Psoas muscle (tissue), 8 donors: ENCODE results near the gene MAP2K6. TPM values are rescaled to one million over a fixed set of nuclear protein-coding genes. Genes with fewer than 3 reads are reported as not detected.

Source experiments
- ATAC-seq, 4 donors: fragments of 200-7000 bp; cut with Tn5 transposase; one replicate each; pipeline ENCODE4 v1.9.1; 2020; ENCODE audit warnings: moderate library complexity in 3 of 4, mild to moderate bottlenecking in 2 of 4
- DNase-seq, 2 donors: peaks; one replicate each; pipeline ENCODE4 v3.0.0-alpha.2; 2020
- H3K27ac ChIP-seq: fragments of 200-600 bp; one replicate; pipeline ENCODE4 v1.8.0; 2022
- H3K27me3 ChIP-seq, 3 donors: fragments of 200-600 bp in 1 of 3; one replicate each; pipeline versions ENCODE4 v1.6.1 to v1.8.0; 2013 to 2022; ENCODE audit warnings: low read length in 2 of 3, mild to moderate bottlenecking in 2 of 3, moderate library complexity in 1 of 3; ENCODE audit not compliant: insufficient read depth in 3 of 3
- H3K36me3 ChIP-seq, 2 donors: fragments of 200-600 bp in 1 of 2; one replicate each; pipeline versions ENCODE4 v1.6.1 to v1.8.0; 2013 to 2022; ENCODE audit warnings: low read depth in 1 of 2, mild to moderate bottlenecking in 1 of 2, moderate library complexity in 1 of 2; ENCODE audit not compliant: insufficient read depth in 1 of 2
- H3K4me1 ChIP-seq: fragments of 200-600 bp; one replicate; pipeline ENCODE4 v1.8.0; 2022
- H3K4me3 ChIP-seq: fragments of 200-600 bp; one replicate; pipeline ENCODE4 v1.8.0; 2022; ENCODE audit warnings: mild to moderate bottlenecking
- H3K9me3 ChIP-seq: fragments of 200-600 bp; one replicate; pipeline ENCODE4 v1.8.0; 2022
- CTCF ChIP-seq: fragments of 200-600 bp; IDR thresholded peaks from one replicate; pipeline ENCODE4 v1.8.0; 2022; ENCODE audit warnings: antibody characterized with exemption
- WGBS, 3 donors: extraction: QIAGEN DNeasy Blood & Tissue Kit; methylation state at CpG; one replicate each; pipeline versions ENCODE4 v1.1.6 to v1.1.7; 2013; 5-methylcytosine and 5-hydroxymethylcytosine counted together
- intact Hi-C, 2 donors: fragments of 100-400 bp; cut with DNase I; formaldehyde crosslinking; loops; one replicate each; pipeline versions ENCODE4 v1.11.0 to v1.14.2; 2022
- polyA plus RNA-seq, 3 donors: library from polyadenylated mRNA; stranded (reverse); fragments of 200-250 nt; gene quantifications; one replicate each; pipeline ENCODE4 v1.2.3, GENCODE V29; 2013
- total RNA-seq, 4 donors: library from RNA; stranded (reverse); fragmentation: NEBNext Ultra II Directional in 2 of 4; extraction: Animal tissue kit (Norgen Biotek cat#: 25700) in 2 of 4; gene quantifications; one replicate each; pipeline versions ENCODE4 v1.2.1 to v1.2.4, GENCODE V29; 2021 to 2023
- donor health status: healthy with polysubstance abuse.
- donor health status: DM: no; HTN: no; CAD: no; lungs with moderate emphysema.
- donor health status: Bipolar disorder and iron deficiency.
- donor health status: healthy.
- donor health status: DM: yes; HTN: yes; CAD: no.
- donor health status: DM: no; HTN: no; CAD: no.
- donor health status: DM: no; HTN: no; CAD: no.
- donor health status: DM: yes; HTN: yes; CAD: no.

Gene MAP2K6
- total and polyA plus RNA-seq, 7 donors, result 6.4 to 127 (median 50.0) TPM

GRCh38 chr17:69427486-69428197, 13.1 kb downstream of the MAP2K6 start:
- ATAC-seq, result peak; percentile 38 to 51 (median 50)
- Histone ChIP-seq H3K4me3 (peak overlapping the region; percentile 1), H3K36me3 (no peaks in the 10 kb centered on the region), H3K27me3 (no peaks in the 10 kb centered on the region), H3K27ac (peak overlapping the region; percentile 43), H3K9me3 (no peaks in the 10 kb centered on the region), H3K4me1 (peaks cover 33% of the 10 kb centered on the region)
- WGBS, 3 donors, result 64 to 84% (median 68%) methylated on average over 2 of the region's 2 CpGs
- DNase-seq, result no peak
- intact Hi-C loops, result loop anchor here in 1 of 2 donors (5.0 kb wide), 1 partner anchor 65 kb away; no protein-coding TSS in a partner anchor
- TF ChIP-seq CTCF, result no peak

GRCh38 chr17:69428252-69428980, 13.9 kb downstream of the MAP2K6 start:
- intact Hi-C loops, result loop anchor here in 1 of 2 donors (5.0 kb wide), 1 partner anchor 64 kb away; no protein-coding TSS in a partner anchor
- WGBS, 3 donors, result 67 to 79% (median 69%) methylated on average over 6 of the region's 6 CpGs
- H3K9me3 ChIP-seq, result no peaks in the 10 kb centered on the region
- H3K4me3 ChIP-seq, result no peak overlapping the region
- peak overlapping the region; percentile 43 for H3K27ac ChIP-seq
- peaks cover 33% of the 10 kb centered on the region for H3K4me1 ChIP-seq
- no peaks in the 10 kb centered on the region for H3K27me3 ChIP-seq
- H3K36me3 ChIP-seq, result no peaks in the 10 kb centered on the region
- no peak for ATAC-seq
- DNase-seq, result no peak
- no peak for TF ChIP-seq CTCF

- Histone ChIP-seq H3K4me3 (no peak overlapping the region), H3K9me3 (no peaks in the 10 kb centered on the region), H3K36me3 (no peaks in the 10 kb centered on the region), H3K27ac (peak overlapping the region; percentile 19), H3K4me1 (peaks cover 30% of the 10 kb centered on the region), H3K27me3 (no peaks in the 10 kb centered on the region)
- intact Hi-C loops, result no loop called here
- 63 to 76% (median 66%) methylated on average over 4 of the region's 4 CpGs for WGBS, 3 donors
- no peak for TF ChIP-seq CTCF
- DNase-seq (no peak), ATAC-seq (no peak)
Observed at GRCh38 chr17:69430488-69430887, 16.0 kb downstream of the MAP2K6 start.

GRCh38 chr17:69431835-69432234, 17.3 kb downstream of the MAP2K6 start:
- intact Hi-C loops, result no loop called here
- no peak for ATAC-seq

More at GRCh38 chr17:69431835-69432234, 17.3 kb downstream of the MAP2K6 start:
- Histone ChIP-seq H3K4me3 (no peak overlapping the region), H3K9me3 (no peaks in the 10 kb centered on the region), H3K27ac (no peak overlapping the region), H3K36me3 (no peaks in the 10 kb centered on the region), H3K4me1 (peaks cover 23% of the 10 kb centered on the region), H3K27me3 (no peaks in the 10 kb centered on the region)
- no peak for DNase-seq
- 96% methylated on average over 3 of the region's 3 CpGs for WGBS, 3 donors
- no peak for TF ChIP-seq CTCF
